Spinal cord (tissue), 10 donors: ENCODE results near the gene RAI14. TPM values are rescaled to one million over a fixed set of nuclear protein-coding genes. Genes with fewer than 3 reads are reported as not detected.

Experiments used
- DNase-seq, 6 donors: peaks; one replicate each; pipeline versions ENCODE4 v3.0.0 to v3.0.0-alpha.2; 2013 to 2015; ENCODE audit warnings: low spot score in 6 of 6, low read depth in 4 of 6
- H3K27ac ChIP-seq: one replicate; pipeline ENCODE4 v1.5.1; 2013; ENCODE audit warnings: low read depth, low read length, control low read depth
- H3K27me3 ChIP-seq: one replicate; pipeline ENCODE4 v1.6.1; 2013; ENCODE audit warnings: low read length; ENCODE audit not compliant: control insufficient read depth, insufficient read depth
- H3K36me3 ChIP-seq: one replicate; pipeline ENCODE4 v1.6.1; 2013; ENCODE audit warnings: low read length; ENCODE audit not compliant: control insufficient read depth, insufficient read depth
- H3K4me1 ChIP-seq: one replicate; pipeline ENCODE4 v1.6.1; 2013; ENCODE audit warnings: low read length; ENCODE audit not compliant: control insufficient read depth, insufficient read depth
- H3K4me3 ChIP-seq: one replicate; pipeline ENCODE4 v1.5.1; 2013; ENCODE audit warnings: low read depth, low read length, control low read depth
- H3K9me3 ChIP-seq: one replicate; pipeline ENCODE4 v1.6.1; 2013; ENCODE audit warnings: low read length; ENCODE audit not compliant: control insufficient read depth, insufficient read depth
- WGBS: methylation state at CpG from one replicate; pipeline ENCODE4 v1.1.5; 2013; ENCODE audit warnings: missing lambda C conversion rate; ENCODE audit not compliant: insufficient coverage; 5-methylcytosine and 5-hydroxymethylcytosine counted together
- polyA plus RNA-seq, 2 donors: library from polyadenylated mRNA; unstranded; fragments of 120-200 nt; gene quantifications; one replicate each; pipeline ENCODE4 v1.2.1, GENCODE V29; 2013; ENCODE audit not compliant: insufficient read length in 2 of 2
- total RNA-seq, 2 donors: library from RNA; depleted of rRNA in 1 of 2; stranded (reverse); fragments of 120-200 nt in 1 of 2; fragments of >200 nt in 1 of 2; gene quantifications; one replicate each; pipeline versions ENCODE4 v1.2.3 to v1.2.4, GENCODE V29; 2013 to 2014
- donor health status: healthy.

The RAI14 gene
- total and polyA plus RNA-seq, 4 donors, result 17.3 to 48.8 (median 26.9) TPM

GRCh38 chr5:34858790-34859189 lies 202.7 kb downstream of the RAI14 start:
- no peak for DNase-seq
- H3K36me3 ChIP-seq, result no peaks in the 10 kb centered on the region
- 50% methylated on average over 1 of the region's 2 CpGs for WGBS
- H3K27me3 ChIP-seq, result no peaks in the 10 kb centered on the region
- no peaks in the 10 kb centered on the region for H3K9me3 ChIP-seq
- H3K27ac ChIP-seq, result no peak overlapping the region
- H3K4me3 ChIP-seq, result no peak overlapping the region
- H3K4me1 ChIP-seq, result no peaks in the 10 kb centered on the region

DNA sequence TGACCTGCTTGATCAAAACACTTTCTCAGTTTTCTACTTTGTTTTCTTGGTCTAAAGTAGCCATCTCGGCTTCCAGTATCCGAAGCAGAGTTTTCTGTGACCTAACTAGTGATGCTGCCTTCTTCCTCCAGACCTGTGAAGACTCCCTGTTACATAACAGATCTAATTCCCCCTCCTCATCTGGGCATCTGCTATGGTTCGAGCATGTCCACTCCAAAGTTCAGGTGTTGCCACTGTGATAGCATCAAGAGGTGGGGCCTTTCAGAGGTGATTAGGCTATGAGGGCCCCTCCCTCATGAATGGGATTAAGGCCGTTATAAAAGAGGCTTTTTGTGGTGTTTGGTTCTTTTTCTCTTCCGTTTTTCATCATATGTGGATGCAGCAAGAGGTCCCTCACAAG lies 203.1 kb downstream of the RAI14 start:
- no peak for DNase-seq
- Histone ChIP-seq H3K9me3 (no peaks in the 10 kb centered on the region), H3K27me3 (no peaks in the 10 kb centered on the region), H3K27ac (no peak overlapping the region), H3K4me1 (no peaks in the 10 kb centered on the region), H3K36me3 (no peaks in the 10 kb centered on the region), H3K4me3 (no peak overlapping the region)
- WGBS, result 100% methylated on average over 2 of the region's 5 CpGs

GRCh38 chr5:34863946-34864345 lies 207.8 kb downstream of the RAI14 start:
- H3K36me3 ChIP-seq, result peaks cover 3% of the 10 kb centered on the region
- WGBS, result 35% methylated on average over 2 of the region's 3 CpGs
- peaks cover 5% of the 10 kb centered on the region for H3K4me1 ChIP-seq
- no peak overlapping the region for H3K27ac ChIP-seq
- H3K4me3 ChIP-seq, result no peak overlapping the region
- H3K27me3 ChIP-seq, result no peaks in the 10 kb centered on the region
- peak in 1 of 6 donors; percentile 9 for DNase-seq
- H3K9me3 ChIP-seq, result no peaks in the 10 kb centered on the region

- peaks cover 3% of the 10 kb centered on the region for H3K36me3 ChIP-seq
- H3K27me3 ChIP-seq, result no peaks in the 10 kb centered on the region
- no peaks in the 10 kb centered on the region for H3K9me3 ChIP-seq
- H3K4me1 ChIP-seq, result peaks cover 5% of the 10 kb centered on the region
- WGBS, result 60% methylated on average over 1 of the region's 2 CpGs
- H3K27ac ChIP-seq, result no peak overlapping the region
- DNase-seq, result no peak
- H3K4me3 ChIP-seq, result no peak overlapping the region
Measured at GRCh38 chr5:34865091-34865490, 209.0 kb downstream of the RAI14 start.

- 76% methylated on average over 1 of the region's 3 CpGs for WGBS
- H3K27ac ChIP-seq, result no peak overlapping the region
Measured at GRCh38 chr5:34866989-34867471, 210.9 kb downstream of the RAI14 start.

DNA sequence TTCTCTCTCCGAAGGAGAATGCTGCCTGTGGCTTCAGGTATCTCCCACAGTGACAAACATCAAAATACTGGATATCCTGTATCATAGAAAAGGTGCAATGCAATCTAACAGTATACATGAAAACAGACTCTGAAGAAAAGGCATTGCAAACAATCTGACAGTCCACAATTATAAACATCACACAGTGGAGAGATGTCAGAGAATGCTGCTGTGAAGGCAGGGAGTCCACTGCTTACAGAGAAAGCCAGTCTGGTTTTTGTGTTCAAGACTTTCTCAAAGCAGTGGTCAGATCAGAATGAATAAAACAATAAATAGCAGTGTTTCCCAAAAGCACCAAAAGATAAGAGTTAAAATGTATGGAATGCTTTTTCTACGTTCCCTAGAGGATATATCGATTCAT lies 211.5 kb downstream of the RAI14 start:
- no CpG with 5 or more reads among the region's 3 CpGs for WGBS
- Histone ChIP-seq H3K27ac (no peak overlapping the region), H3K4me3 (no peak overlapping the region)

More at GRCh38 chr5:34866989-34867471, 210.9 kb downstream of the RAI14 start:
- Histone ChIP-seq H3K4me3 (no peak overlapping the region), H3K9me3 (no peaks in the 10 kb centered on the region), H3K27me3 (no peaks in the 10 kb centered on the region), H3K4me1 (peaks cover 5% of the 10 kb centered on the region), H3K36me3 (peaks cover 3% of the 10 kb centered on the region)
- no peak for DNase-seq

DNA sequence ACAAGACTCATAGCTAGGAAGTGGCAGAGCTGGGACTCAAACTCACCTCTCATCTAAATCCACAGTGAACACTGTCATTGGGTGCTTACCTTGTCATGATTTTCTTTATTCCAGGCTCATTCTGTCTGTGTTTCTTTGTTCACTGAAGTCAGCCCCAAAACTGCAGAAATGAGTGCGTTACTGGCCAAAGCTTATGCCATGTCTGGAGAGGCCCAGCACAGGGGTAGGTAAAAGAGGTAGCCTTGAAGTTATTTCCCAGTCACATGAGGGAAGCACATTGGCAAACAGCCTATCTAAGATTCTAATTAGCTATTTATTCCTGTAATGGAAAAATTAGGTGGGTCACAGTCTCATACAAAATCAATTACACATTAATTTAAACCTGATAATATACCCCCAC lies 212.7 kb downstream of the RAI14 start:
- H3K36me3 ChIP-seq, result peaks cover 3% of the 10 kb centered on the region
- no peak overlapping the region for H3K4me3 ChIP-seq
- WGBS, result no CpG with 5 or more reads among the region's 1 CpG
- no peak overlapping the region for H3K27ac ChIP-seq
- DNase-seq, result no peak
- H3K27me3 ChIP-seq, result no peaks in the 10 kb centered on the region
- peaks cover 5% of the 10 kb centered on the region for H3K4me1 ChIP-seq
- no peaks in the 10 kb centered on the region for H3K9me3 ChIP-seq

More for the DNA sequence above, 211.5 kb downstream of the RAI14 start:
- peaks cover 5% of the 10 kb centered on the region for H3K4me1 ChIP-seq
- H3K27me3 ChIP-seq, result no peaks in the 10 kb centered on the region
- no peak for DNase-seq
- H3K9me3 ChIP-seq, result no peaks in the 10 kb centered on the region
- H3K36me3 ChIP-seq, result peaks cover 3% of the 10 kb centered on the region

GRCh38 chr5:34869256-34869655 lies 213.1 kb downstream of the RAI14 start:
- no CpG with 5 or more reads among the region's 1 CpG for WGBS
- H3K4me1 ChIP-seq, result peaks cover 5% of the 10 kb centered on the region
- DNase-seq, result no peak
- no peaks in the 10 kb centered on the region for H3K27me3 ChIP-seq
- H3K9me3 ChIP-seq, result no peaks in the 10 kb centered on the region
- peaks cover 3% of the 10 kb centered on the region for H3K36me3 ChIP-seq
- H3K27ac ChIP-seq, result no peak overlapping the region
- H3K4me3 ChIP-seq, result no peak overlapping the region

DNA sequence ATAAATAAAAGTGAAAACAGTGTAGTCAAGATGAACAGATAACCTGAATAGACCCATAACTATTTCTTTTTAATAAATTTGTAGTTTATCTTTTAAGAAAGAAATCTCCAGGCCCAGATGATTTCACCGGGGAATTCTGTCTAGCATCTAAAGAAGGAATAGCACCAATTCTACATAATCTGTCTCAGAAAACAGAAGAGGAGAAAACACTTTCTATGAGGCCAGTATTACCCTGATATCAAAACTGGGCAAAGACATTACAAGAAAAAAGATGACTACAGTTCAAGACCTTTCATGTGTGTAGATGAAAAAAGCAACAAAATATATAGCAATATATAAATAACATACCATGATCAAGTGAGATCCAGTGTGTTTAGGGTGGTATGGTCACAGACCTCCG lies 214.3 kb downstream of the RAI14 start:
- Histone ChIP-seq H3K27ac (no peak overlapping the region), H3K36me3 (peaks cover 3% of the 10 kb centered on the region)
- no CpG with 5 or more reads among the region's 2 CpGs for WGBS

GRCh38 chr5:34876275-34876674 lies 220.1 kb downstream of the RAI14 start:
- Histone ChIP-seq H3K4me3 (no peak overlapping the region), H3K27ac (no peak overlapping the region), H3K36me3 (no peaks in the 10 kb centered on the region), H3K4me1 (no peaks in the 10 kb centered on the region), H3K27me3 (no peaks in the 10 kb centered on the region), H3K9me3 (peaks cover 3% of the 10 kb centered on the region)
- DNase-seq, result no peak

More for the DNA sequence above, 214.3 kb downstream of the RAI14 start:
- Histone ChIP-seq H3K4me1 (peaks cover 5% of the 10 kb centered on the region), H3K27me3 (no peaks in the 10 kb centered on the region), H3K9me3 (no peaks in the 10 kb centered on the region), H3K4me3 (no peak overlapping the region)
- DNase-seq, result no peak
